Right lobe of liver (tissue), 4 donors: ENCODE measurements around the gene ZIC5.

ENCODE experiments used
- CTCF ChIP-seq, 4 donors: fragments of 200-600 bp in 3 of 4; fragments of 450-650 bp in 1 of 4; IDR thresholded peaks; one replicate each; pipeline versions ENCODE4 v1.5.1 to v1.8.0; 2016 to 2022; ENCODE audit warnings: antibody characterized with exemption in 4 of 4, mild to moderate bottlenecking in 2 of 4
- POLR2A ChIP-seq: fragments of 450-650 bp; IDR thresholded peaks from one replicate; pipeline ENCODE4 v1.6.1; 2017; ENCODE audit warnings: antibody characterized with exemption, mild to moderate bottlenecking
- donor health status: DM: no; HTN: no; CAD: no.
- donor health status: DM: no; HTN: no; CAD: no.
- donor health status: DM: no; HTN: yes; CAD: no.

- TF ChIP-seq CTCF (IDR thresholded peaks at IDR 0.05) (no peak), POLR2A (no peak)
Observed at GRCh38 chr13:99941086-99941485, 30.5 kb downstream of the ZIC5 start.
